ENCODE results near the gene CSF2RB.

CSF2RB gene

GRCh38 chr22:36938886-36939285, 25.5 kb downstream of the CSF2RB start:
- no peak for DNase-seq

- no peak for DNase-seq
Observed at GRCh38 chr22:36940676-36941075, 27.2 kb downstream of the CSF2RB start.

GRCh38 chr22:36942556-36942955, 29.1 kb downstream of the CSF2RB start:
- DNase-seq = no peak

GRCh38 chr22:36946421-36947158, 33.2 kb downstream of the CSF2RB start:
- no peak for DNase-seq

GRCh38 chr22:36948273-36949225, 35.1 kb downstream of the CSF2RB start:
- DNase-seq = no peak

GRCh38 chr22:36950797-36951590, 37.6 kb downstream of the CSF2RB start:
- DNase-seq = no peak

GRCh38 chr22:36951746-36952145, 38.3 kb downstream of the CSF2RB start:
- no peak for DNase-seq

GRCh38 chr22:36953239-36954080, 40.0 kb downstream of the CSF2RB start:
- DNase-seq = no peak

GRCh38 chr22:36954251-36955014, 41.0 kb downstream of the CSF2RB start:
- DNase-seq = no peak

- DNase-seq = no peak
Observed at GRCh38 chr22:36955691-36956090, 42.3 kb downstream of the CSF2RB start.

- DNase-seq = no peak
Observed at GRCh38 chr22:36958366-36958765, 44.9 kb downstream of the CSF2RB start.

- no peak for DNase-seq
Observed at GRCh38 chr22:36961626-36962025, 48.2 kb downstream of the CSF2RB start.

GRCh38 chr22:36963302-36963701, 49.9 kb downstream of the CSF2RB start:
- no peak for DNase-seq

GRCh38 chr22:36964106-36964505, 50.7 kb downstream of the CSF2RB start:
- no peak for DNase-seq

- no peak for DNase-seq
Observed at GRCh38 chr22:36965696-36966095, 52.3 kb downstream of the CSF2RB start.

GRCh38 chr22:36966851-36967540, 53.6 kb downstream of the CSF2RB start:
- no peak for DNase-seq

GRCh38 chr22:36968249-36968964, 55.0 kb downstream of the CSF2RB start:
- DNase-seq = no peak

- DNase-seq = no peak
Observed at GRCh38 chr22:36971341-36972125, 58.1 kb downstream of the CSF2RB start.

- DNase-seq = no peak
Observed at GRCh38 chr22:36976606-36977005, 63.2 kb downstream of the CSF2RB start.
